GM21528 (cell line): Measurements from ENCODE around the gene COL4A6.

ENCODE experiments used
- ATAC-seq: cut with Tn5 transposase; IDR thresholded peaks from one replicate; pipeline ENCODE4 v1.9.1; 2021; ENCODE audit warnings: mild to moderate bottlenecking, moderate library complexity; ENCODE audit not compliant: unreplicated experiment, low FRiP score

COL4A6 gene

DNA sequence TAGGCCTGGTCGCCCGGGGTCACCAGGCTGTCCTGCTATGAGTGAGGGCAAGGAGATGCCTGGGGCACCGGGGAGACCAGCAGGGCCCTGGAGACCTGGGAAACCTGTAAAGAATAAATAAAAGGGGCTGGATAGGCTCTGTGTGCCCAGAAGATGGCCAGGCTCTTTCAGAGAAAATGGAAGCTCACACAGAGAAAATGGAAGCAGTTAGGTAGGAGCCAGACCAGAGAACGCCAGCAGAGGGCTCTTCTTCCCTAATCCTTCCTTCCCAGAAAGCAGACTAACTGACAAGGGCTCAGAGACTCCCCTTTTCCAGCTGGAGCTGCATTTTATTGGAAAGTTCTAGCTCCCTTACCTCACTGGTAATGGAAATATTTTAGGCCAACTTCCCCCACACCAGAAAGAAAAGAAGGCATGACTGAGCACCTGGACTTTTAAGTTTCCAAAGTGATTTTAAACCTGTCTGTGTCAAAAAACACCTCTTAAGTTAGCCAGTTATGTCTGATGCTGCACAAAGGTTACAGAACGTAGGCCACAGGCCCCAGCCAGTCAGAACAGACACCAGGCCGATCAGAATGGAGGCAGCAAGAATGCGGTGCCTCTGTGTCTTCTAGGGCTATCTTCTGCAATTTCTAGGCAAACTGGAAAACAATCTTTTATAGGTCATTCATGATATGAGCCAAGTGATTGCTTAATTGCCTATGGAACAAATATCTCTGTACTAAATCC is 272.7 kb downstream of the COL4A6 start:
- ATAC-seq: no peak

DNA sequence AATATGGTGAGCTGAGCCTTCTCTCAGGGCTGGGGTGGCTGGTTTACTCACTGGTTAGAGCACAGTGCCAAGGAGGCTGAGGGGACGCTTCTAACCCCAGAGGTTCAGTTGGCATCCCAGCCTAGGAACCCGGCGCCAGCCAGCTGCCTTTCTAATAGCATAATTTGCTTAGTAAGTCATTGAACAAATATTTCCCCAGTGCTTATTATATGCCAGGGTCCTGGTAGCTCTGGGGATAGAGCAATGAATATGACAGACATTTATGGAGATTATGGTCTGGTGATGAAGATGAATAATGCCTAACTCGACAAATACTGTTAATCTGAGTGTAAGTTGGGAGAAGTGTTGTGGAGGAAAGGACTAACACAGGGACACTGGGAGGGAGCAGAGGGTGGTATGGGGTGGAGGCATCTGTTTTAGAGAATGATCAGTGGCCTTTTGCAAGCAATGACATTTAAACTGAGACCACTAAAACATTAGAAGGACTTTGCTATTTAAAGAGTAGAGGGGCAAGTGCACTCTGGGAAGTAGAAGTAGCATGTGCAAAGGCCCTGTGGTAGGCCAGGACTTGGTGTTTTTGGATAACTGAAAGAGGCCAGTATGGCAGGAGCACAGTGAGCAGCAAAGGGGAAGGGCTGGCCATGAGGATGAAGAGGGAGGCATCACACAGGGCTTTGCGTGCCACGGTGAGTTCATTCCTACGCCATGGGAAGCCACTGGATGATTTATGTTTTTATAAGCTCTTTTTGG is 274.7 kb downstream of the COL4A6 start:
- ATAC-seq: no peak

DNA sequence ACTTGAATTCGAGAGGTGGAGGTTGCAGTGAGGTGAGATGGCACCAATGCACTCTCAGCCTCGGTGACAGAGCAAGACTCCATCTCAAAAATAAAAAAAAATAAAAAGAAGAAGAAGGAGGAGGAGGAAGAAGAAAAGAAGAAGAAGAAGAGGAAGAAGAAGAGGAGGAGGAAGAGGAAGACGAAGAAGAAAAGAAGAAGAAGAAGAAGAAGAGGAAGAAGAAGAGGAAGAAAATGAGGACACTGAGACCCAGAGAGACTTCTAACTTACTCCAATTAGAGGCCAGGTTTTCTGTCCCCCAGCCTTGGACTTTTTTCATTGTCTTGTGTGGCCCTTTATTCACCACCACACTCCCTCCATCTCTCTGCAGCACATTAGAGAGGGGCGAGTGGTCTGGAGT is 276.0 kb downstream of the COL4A6 start:
- no peak for ATAC-seq

DNA sequence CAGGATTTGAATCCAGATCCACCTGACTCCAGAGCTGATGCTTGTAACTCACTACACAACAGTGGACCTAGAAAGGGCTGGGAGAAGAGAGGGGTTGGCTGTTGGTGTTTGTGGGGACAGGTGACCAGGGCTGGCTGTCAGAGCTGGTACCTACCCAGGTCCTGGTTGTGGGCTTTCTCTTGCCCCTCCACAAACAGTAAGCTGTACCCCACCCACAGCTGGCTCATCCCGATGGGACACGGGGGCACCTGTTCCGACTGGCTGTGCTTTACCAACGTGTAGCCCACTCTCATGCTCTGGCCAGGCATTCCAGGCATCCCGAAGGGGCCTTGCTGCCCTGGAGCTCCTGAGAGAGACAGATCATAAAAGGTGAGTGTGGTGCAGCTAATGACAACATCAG is 277.9 kb downstream of the COL4A6 start:
- ATAC-seq: no peak

DNA sequence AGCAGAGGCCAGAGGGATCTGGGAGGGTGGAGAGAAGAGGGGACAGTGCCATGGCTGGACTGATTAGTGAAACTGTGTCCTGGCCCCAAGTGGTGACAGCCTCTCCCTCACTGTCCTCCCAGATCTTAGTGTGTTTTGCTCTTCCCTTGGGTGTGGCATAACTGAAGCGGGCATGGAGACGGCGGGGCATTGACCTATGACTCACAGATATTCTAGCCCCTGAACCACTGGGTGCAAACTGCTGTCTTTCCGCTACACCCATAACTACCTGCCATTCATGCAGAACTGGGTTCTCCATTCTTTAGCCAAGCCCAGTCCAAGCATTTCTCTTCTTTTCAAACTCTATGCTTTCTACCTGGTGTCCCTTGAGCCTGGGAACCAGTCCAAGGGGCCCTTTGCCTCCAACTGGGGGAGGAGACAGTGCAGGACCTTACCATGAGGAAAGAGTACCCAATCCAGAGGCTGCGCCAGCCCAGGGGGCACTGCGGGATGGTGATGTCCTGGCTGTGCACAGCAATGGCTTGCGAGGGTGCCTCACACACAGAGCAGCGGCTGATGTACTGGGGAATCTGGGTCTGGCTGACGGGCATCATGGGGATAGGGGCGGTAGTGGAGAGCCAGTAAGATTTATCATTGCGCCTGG is 279.1 kb downstream of the COL4A6 start:
- ATAC-seq: no peak

DNA sequence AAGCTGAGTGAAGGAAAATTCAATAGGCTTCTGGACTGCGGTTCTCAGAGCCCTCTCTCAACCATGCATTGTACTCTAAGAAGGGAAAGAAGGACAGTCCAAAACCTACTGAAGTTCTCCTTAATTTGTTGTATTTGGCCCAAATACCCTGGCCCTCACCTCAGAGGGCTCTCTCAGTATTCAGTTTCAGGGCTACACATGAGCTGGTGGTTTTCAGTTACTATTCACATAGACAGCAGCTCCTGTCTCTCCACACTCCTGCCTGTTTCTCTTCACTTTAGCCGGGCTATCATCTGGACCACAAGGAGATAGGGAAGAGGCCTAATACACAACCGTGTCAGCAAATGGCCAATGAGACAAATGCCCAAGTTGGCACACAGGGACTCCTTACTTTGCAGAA is 280.6 kb downstream of the COL4A6 start:
- ATAC-seq: no peak

DNA sequence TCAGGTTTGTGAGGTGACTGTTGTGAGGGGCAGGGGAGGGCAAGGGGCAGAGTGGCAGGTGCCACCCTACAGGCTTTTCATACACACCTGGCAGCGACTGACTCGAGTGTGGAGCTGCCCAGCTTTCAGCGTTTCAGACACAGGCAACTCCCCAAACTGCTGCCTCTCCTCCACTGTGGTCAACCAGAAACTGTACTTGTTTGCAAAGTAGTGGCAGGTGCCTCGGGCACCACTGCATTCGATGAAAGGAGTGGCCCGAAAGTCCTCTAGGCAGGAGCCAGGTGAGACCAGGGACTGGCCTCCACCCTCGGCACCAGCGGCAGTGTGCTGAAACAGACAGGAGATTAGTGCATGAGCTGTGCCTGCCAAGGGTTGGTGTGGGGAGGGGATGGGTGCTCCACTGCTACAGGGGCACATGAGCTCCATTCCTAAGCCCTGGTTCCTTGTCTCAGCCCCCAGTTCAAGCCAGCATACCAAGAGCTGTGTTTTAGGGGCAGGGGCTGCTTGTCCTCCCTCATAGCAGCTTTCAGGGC is 281.2 kb downstream of the COL4A6 start:
- no peak for ATAC-seq

DNA sequence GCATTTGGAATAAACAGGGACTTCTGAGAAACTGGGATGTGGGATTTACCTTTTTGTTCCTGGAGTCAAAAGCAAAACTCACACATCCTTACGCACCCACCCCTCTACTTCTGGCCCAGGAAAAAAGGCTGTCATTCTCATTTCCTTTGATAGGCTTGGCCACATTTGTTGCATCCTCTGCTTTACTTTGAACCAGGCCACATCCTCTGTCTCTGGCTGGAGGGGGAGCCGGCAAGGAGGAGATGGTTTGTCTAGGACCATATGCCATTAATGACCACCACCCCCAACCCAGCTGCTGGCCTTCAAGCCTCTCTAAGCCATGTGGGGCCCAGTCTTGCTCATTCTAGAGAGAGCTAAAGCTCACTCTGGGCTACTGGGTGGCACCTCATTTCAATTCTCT is 282.1 kb downstream of the COL4A6 start:
- ATAC-seq: no peak

DNA sequence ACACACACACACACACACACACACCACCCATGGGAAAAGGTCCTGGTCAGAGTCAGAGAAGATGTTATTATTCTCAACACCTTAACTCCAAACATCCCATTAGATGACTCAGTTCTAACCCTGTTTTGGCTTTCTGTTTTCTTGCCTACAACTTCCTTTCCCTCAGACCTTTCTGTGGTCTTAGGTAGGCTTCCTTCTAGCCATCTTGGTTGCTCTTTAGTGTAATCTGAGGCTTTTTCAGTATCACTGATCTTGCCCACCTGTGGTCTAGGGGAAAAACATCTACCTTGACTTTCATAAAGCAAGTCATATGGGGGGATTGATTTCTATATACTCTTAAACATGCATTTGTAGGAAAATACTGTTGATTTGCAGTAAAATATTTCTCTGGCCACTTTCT is 289.7 kb downstream of the COL4A6 start:
- ATAC-seq: peak; percentile 83

DNA sequence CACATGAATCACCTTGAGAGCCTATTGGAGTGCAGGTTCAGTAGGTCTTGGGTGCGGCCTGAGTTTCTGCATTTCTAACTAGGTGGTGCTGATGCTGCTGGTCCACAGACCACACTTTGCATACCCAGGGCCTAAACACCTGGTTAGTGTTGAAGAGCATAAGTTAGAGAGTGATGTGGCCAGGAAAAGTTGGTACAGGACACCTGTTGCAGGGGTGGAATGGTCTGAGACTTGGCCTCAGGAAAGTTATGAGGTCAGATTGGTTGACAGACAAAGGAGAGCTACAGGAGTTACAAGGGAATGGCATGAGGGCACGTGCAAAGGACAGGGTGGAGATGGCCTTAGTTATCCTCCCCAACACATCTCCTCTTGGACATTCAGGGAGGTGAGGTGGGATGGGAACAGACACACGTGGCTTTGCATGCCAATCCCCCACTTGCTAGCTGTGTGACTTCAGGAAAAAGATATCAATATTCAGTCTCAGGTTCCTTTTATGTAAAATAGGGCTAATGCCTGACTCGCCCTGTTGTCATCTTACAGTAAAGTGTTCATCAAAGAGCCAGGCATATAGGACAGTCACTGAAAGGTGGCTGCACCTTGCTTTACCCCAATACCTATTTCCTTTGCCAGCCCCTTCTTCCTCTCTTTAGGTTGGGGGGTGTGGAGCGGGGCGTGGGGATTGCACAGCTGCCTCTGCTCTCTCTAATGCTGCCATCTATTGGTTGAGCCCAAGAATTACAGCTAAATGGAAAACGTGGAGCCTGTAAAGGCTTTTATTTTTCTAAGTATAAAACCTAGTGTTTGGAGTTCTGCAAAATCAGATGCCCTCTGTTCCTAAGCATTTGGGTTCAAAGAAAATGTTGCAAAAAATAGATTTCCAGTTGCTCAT is 299.2 kb downstream of the COL4A6 start:
- no peak for ATAC-seq

DNA sequence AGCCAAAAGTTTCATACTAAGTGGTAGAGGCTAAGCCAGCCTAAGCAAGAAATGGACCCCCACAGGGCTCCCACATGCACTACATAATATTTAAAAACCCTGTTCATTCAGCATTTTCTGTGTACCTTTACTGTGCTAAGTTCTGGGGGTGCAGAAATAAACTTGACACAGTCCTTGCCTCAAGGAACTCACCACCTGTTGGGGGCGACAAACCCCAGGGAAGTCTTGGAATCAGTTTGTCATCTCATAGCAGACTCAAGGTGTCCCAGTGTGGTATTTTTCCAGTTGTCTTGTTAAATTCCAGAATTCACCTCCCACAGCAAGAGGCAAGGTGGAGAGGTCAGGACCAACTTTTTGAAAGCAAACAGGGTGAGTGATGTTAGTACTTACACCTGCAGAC is 303.5 kb downstream of the COL4A6 start:
- no peak for ATAC-seq

DNA sequence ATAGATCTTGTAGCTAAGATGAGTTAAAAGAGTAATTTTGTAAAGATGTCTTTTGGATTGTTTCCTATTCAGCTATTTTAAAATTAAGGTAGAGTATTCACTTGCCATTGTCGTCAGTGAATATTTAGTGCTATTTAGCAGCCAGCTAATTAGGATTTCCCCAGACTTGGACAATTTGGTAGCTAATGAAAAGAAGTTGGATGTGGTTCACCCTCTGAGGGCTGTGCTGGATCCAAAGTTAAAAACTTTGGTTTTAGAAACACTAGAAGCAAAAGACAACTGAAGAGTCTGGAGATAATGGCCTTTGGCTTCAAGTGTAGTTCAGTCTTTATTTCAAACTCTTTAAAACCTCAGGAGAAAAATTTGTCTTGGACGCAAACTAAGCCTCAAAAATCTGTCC is 305.3 kb downstream of the COL4A6 start:
- ATAC-seq: no peak

DNA sequence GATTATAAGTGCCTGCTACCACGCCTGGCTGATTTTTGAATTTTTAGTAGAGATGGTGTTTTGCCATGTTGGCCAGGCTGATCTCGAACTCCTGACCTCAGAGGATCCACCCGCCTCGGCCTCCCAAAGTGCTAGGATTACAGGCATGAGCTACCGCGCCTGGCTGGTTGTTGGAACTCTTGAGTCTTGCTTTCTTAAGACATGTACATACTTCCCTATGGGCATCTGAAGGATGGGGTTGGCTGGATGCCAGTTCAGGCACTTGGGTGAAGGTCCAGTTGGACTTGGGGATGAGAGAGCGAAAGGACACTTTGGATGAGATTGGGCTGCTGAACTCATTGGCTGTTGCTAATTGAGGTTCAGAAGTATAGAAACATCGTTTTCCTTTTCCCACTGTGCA is 306.2 kb downstream of the COL4A6 start:
- no peak for ATAC-seq

DNA sequence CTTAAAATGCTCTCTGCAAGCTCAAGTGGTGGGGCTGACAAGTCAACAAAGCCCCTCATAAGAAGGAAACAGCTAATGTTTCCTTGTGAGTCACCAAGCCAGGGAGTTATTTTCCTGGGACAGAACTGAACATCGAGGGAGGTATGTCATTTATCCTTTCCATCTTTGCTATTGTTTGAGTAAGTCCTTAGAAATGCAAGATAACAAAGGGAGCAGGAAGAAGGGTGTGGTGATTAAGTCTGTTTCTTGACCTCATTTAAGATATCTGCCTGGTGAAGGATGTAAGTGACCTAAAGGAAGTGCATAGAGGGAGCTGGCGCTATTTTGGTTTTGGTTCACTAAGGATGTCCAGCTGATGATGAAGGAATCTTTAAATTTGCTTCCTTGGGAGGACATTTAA is 306.8 kb downstream of the COL4A6 start:
- no peak for ATAC-seq

DNA sequence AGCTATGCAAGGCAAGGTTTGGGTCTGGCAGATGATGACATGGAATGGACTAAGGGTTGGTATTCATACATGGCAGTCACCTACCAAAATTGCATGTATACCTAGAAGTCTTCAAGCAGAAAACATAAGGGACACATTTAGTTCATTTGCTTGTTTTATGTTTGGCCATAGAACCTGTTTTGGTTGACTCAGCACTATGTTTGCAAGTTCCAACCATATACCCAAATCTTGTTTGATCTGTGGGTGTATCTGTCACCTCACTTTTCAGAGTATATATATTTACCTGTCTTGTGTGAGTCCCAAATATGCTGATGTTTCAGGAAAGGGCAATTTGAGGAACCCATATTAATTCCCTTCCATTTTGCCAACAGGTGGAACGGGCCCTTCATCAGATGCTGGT is 307.3 kb downstream of the COL4A6 start:
- no peak for ATAC-seq

DNA sequence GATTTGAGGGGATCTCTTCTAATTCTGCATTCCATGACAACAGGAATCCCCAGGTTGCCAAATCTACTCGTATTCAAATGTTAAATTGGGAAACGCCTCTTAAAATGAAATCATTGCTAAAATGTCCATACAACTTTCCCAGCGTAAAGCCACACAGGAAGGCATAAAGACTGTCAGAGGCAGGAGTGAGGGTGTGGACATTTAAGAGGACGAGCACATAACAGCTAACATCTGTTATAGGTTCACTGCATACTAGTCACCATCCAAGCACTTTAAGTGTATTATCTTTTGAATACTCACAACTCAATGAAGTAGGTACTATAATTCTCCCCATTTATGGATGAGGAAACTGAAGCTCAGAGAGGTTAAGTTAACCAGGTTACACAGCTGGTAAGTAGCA is 311.1 kb downstream of the COL4A6 start:
- no peak for ATAC-seq

DNA sequence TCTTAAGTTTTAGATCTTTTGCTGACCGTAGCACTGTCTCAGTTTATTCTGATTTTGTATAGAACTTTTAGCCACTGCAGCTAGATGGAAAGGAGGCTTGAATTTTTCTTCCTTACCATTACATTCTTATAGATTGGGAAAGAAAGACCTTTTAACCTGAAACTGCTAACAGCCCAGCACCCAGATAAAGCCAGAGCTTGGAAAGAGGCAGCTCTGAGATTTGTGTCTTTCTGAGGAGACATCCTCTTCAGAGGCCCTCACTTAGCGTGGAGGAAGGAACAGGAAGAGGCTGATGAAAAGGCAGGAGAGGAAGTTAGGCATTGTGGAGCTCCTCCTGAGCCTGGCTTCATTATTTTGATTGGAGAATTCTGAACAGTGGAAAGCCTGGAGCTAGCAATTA is 311.6 kb downstream of the COL4A6 start:
- no peak for ATAC-seq

DNA sequence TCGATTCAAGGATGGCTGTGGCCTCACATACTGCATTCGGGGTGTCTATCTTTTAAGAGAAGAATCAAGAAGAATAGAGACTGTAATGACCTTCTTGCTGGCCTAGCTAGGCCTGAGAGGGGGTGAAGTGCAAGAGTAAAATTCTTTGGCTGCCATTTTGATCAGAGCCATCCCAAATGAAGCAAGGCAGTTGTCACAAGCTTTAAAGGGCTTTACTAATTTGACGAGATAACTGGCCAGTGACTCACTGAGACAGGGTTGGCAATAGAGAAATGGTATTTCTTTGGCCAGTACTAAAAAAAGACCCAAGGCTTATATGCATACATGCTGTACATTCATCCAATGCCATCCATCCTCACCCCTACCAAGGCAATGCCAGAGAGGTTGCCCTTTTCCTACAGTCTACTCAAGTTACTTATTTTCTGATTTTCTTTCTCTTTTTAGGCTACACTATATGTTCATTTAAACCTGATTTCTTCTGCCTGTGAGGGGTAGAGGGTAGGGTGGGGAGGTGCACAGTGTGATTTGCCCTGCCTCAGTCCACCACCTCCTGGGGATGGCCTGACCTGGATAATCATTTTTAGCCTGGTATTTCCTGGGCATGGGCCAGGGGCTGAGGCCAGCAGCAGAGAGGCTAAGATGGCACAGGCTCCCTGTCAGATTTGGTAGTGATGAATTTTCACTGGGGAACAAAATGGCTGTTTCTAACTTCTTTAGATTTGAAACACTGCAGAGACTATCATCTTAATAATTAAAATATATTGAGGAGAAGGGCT is 314.4 kb downstream of the COL4A6 start:
- ATAC-seq: no peak

DNA sequence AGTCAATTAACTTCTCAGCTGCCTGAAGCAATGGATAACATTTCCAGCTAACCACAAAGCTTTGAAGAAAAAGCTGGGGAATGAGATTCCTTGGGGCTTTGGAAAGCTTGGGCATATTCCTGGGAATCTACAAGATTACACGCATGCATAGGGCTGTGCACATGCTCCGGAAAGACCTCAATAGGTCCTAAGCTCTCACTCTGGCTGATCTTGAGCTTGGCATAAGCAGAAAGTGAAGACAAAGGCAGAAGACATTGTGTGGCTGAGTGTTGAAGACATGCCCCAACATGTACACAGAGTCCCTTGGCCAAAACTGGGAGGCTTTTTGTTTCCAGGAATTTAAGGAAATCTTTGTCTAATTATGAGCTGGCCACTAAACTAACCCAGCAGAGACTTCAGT is 315.5 kb downstream of the COL4A6 start:
- ATAC-seq: no peak

DNA sequence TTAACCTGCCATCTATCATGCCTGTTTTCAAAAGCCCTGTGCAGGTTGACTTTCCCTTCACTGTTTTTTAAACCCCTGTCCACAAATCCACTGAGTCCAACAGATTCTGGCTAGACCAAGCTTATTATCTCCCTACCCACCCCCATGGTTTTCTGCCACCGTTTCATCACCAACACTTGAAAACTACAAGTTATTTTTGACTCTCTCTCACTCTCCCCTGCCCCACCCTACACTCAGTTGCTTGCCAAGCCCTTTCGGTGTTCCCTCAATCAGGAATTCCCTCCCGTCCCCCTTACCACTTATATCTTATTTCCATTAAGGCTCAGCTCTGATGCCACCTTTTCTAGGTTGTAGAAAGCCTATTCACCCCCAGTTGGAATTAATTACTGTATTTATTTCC is 316.9 kb downstream of the COL4A6 start:
- ATAC-seq: no peak
